A549 (cell line): ENCODE data around the gene SMARCA4. TPM values are rescaled to one million over a fixed set of nuclear protein-coding genes. Genes with fewer than 3 reads are reported as not detected.
A peak's percentile ranks its signal among the peaks of the same experiment; 100 is the strongest.

ENCODE experiments used
- ATAC-seq, 2 experiments: fragments of 200-7000 bp in 1 of 2; fragments of >200 bp in 1 of 2; cut with Nextera tagmentation in 1 of 2; cut with Tn5 transposase in 1 of 2; 3 replicates each; pipeline versions ENCODE4 v1.8.0 to v1.9.1; 2018 to 2020; ENCODE audit warnings: mild to moderate bottlenecking in 1 of 2, moderate library complexity in 1 of 2
- CTCF ChIA-PET: fragments of 300-600 bp; sonication (Branson Sonifier 250); formaldehyde crosslinking; extraction: SDS; loops from one replicate; lab custom pipeline; 2021; ENCODE audit warnings: antibody characterized with exemption, inconsistent platforms; lab: Yijun Ruan, JAX
- POLR2A ChIA-PET: fragments of 350-600 bp; formaldehyde crosslinking; extraction: SDS; loops from one replicate; lab custom pipeline; 2021; ENCODE audit warnings: antibody characterized with exemption, inconsistent platforms; lab: Yijun Ruan, JAX
- DNase-seq, 2 experiments: peaks; one replicate each; pipeline versions ENCODE4 v3.0.0 to v3.0.0-alpha.2; 2011 to 2016; ENCODE audit warnings: low read depth in 1 of 2, low spot score in 1 of 2
- FAIRE-seq: peaks from 2 replicates; lab custom pipeline; 2011; peaks lifted over from hg19 to GRCh38; lab: Jason Lieb, UNC
- H3K27ac ChIP-seq, 2 experiments: fragments of >200 bp; sonication (Bioruptor Twin); formaldehyde crosslinking; 3 replicates each; pipeline ENCODE4 v1.5.1; 2016 to 2017
- H3K4me1 ChIP-seq: fragments of >200 bp; sonication (Bioruptor Twin); formaldehyde crosslinking; 3 replicates; pipeline ENCODE4 v1.6.1; 2016
- H3K4me2 ChIP-seq: fragments of >200 bp; sonication (Bioruptor Twin); formaldehyde crosslinking; 3 replicates; pipeline ENCODE4 v1.6.1; 2016
- H3K4me3 ChIP-seq: fragments of >200 bp; sonication (Bioruptor Twin); formaldehyde crosslinking; 3 replicates; pipeline ENCODE4 v1.5.1; 2016
- H3K9me3 ChIP-seq: fragments of >200 bp; sonication (Bioruptor Twin); formaldehyde crosslinking; 3 replicates; pipeline ENCODE4 v1.6.1; 2016
- CBX8 ChIP-seq: fragments of 200-600 bp; sonication (generic); IDR thresholded peaks from 2 replicates; pipeline ENCODE4 v1.6.1; 2016
- CEBPB ChIP-seq, 2 experiments: fragments of >200 bp in 1 of 2; sonication (Bioruptor Twin) in 1 of 2; formaldehyde crosslinking in 1 of 2; IDR thresholded peaks; 2 replicates each; pipeline ENCODE4 v1.6.1; 2012 to 2016
- CHD2 ChIP-seq: fragments of 150-350 bp; IDR thresholded peaks from 2 replicates; pipeline ENCODE4 v1.6.1; 2014; ENCODE audit warnings: low read length; ENCODE audit not compliant: partially characterized antibody
- E2F6 ChIP-seq: IDR thresholded peaks from 2 replicates; pipeline ENCODE4 v1.6.1; 2012; ENCODE audit warnings: low read depth, borderline replicate concordance
- EHF ChIP-seq: fragments of 250-450 bp; sonication (Bioruptor Pico); IDR thresholded peaks from 2 replicates; pipeline ENCODE4 v1.5.0; 2020; ENCODE audit warnings: mild to moderate bottlenecking
- ELK1 ChIP-seq: fragments of 150-350 bp; IDR thresholded peaks from 2 replicates; pipeline ENCODE4 v1.6.1; 2014; ENCODE audit warnings: low read depth, mild to moderate bottlenecking, low read length
- FOSB ChIP-seq: fragments of 250-450 bp; sonication (Bioruptor Pico); IDR thresholded peaks from 2 replicates; pipeline ENCODE4 v1.5.0; 2020; ENCODE audit warnings: mild to moderate bottlenecking, moderate library complexity
- FOSL2 ChIP-seq, 2 experiments: fragments of 450-650 bp in 1 of 2; fragments of >200 bp in 1 of 2; sonication (Bioruptor Twin) in 1 of 2; formaldehyde crosslinking; IDR thresholded peaks; 2 replicates each; pipeline versions ENCODE4 v1.5.0 to v1.6.1; 2016 to 2020; ENCODE audit warnings: mild to moderate bottlenecking in 1 of 2, moderate library complexity in 1 of 2
- FOXS1 ChIP-seq: fragments of 250-450 bp; sonication (Bioruptor Pico); IDR thresholded peaks from 2 replicates; pipeline ENCODE4 v1.5.0; 2020; ENCODE audit warnings: mild to moderate bottlenecking, moderate library complexity
- HDAC2 ChIP-seq: fragments of 200-600 bp; sonication (generic); IDR thresholded peaks from 2 replicates; pipeline ENCODE4 v1.6.1; 2016
- HES2 ChIP-seq: fragments of >200 bp; sonication (Bioruptor Twin); formaldehyde crosslinking; IDR thresholded peaks from 2 replicates; pipeline ENCODE4 v1.6.1; 2016
- HOXA7 ChIP-seq: fragments of 250-450 bp; sonication (Bioruptor Pico); IDR thresholded peaks from 2 replicates; pipeline ENCODE4 v1.5.0; 2020; ENCODE audit warnings: mild to moderate bottlenecking, moderate library complexity
- JUNB ChIP-seq: fragments of >200 bp; sonication (Bioruptor Twin); formaldehyde crosslinking; IDR thresholded peaks from 2 replicates; pipeline ENCODE4 v1.6.1; 2016
- KDM1A ChIP-seq: fragments of 200-600 bp; sonication (generic); IDR thresholded peaks from 2 replicates; pipeline ENCODE4 v1.6.1; 2016; ENCODE audit warnings: low read depth, mild to moderate bottlenecking
- MAFK ChIP-seq: fragments of 450-650 bp; IDR thresholded peaks from 2 replicates; pipeline ENCODE4 v1.6.1; 2014; ENCODE audit not compliant: partially characterized antibody
- NR3C1 ChIP-seq: fragments of >200 bp; sonication (Bioruptor Twin); formaldehyde crosslinking; IDR thresholded peaks from 3 replicates; pipeline ENCODE4 v1.6.1; 2017
- POLR2A ChIP-seq: IDR thresholded peaks from 2 replicates; pipeline ENCODE4 v1.6.1; 2012; ENCODE audit warnings: mild to moderate bottlenecking, low read length
- POLR2AphosphoS2 ChIP-seq: conservative IDR thresholded peaks from 2 replicates; pipeline ENCODE4 v1.6.1; 2012; ENCODE audit warnings: low read length, improper control_type of control experiment, inconsistent platforms
- RAD21 ChIP-seq, 2 experiments: fragments of >200 bp in 1 of 2; sonication (Bioruptor Twin) in 1 of 2; formaldehyde crosslinking in 1 of 2; IDR thresholded peaks in 1 of 2; conservative IDR thresholded peaks in 1 of 2; 2 replicates in 1 of 2; 3 replicates in 1 of 2; pipeline ENCODE4 v1.6.1; 2012 to 2018; ENCODE audit warnings: inconsistent platforms in 1 of 2
- RARB ChIP-seq: fragments of 250-450 bp; sonication (Bioruptor Pico); IDR thresholded peaks from 2 replicates; pipeline ENCODE4 v1.8.0; 2021; ENCODE audit warnings: mild to moderate bottlenecking, moderate library complexity
- REST ChIP-seq: fragments of 200-600 bp; sonication (generic); IDR thresholded peaks from 2 replicates; pipeline ENCODE4 v1.6.1; 2016; ENCODE audit warnings: antibody characterized with exemption, mild to moderate bottlenecking, moderate library complexity
- SMC3 ChIP-seq: fragments of >200 bp; sonication (Bioruptor Twin); formaldehyde crosslinking; IDR thresholded peaks from 3 replicates; pipeline ENCODE4 v1.6.1; 2018; ENCODE audit warnings: inconsistent platforms
- SREBF2 ChIP-seq: fragments of 450-650 bp; IDR thresholded peaks from 2 replicates; pipeline ENCODE4 v1.6.1; 2014; ENCODE audit warnings: mild to moderate bottlenecking, moderate library complexity
- TP53 ChIP-seq: fragments of 250-450 bp; sonication (Bioruptor Pico); IDR thresholded peaks from 2 replicates; pipeline ENCODE4 v1.5.0; 2021; ENCODE audit warnings: mild to moderate bottlenecking, moderate library complexity
- USF2 ChIP-seq: fragments of 450-650 bp; IDR thresholded peaks from 2 replicates; pipeline ENCODE4 v1.6.1; 2014; ENCODE audit warnings: antibody characterized with exemption
- ZC3H11A ChIP-seq: fragments of 450-650 bp; IDR thresholded peaks from 2 replicates; pipeline ENCODE4 v1.6.1; 2014; ENCODE audit warnings: antibody characterized with exemption, mild to moderate bottlenecking
- ZFP36 ChIP-seq: fragments of 450-650 bp; IDR thresholded peaks from 2 replicates; pipeline ENCODE4 v1.6.1; 2014; ENCODE audit warnings: borderline replicate concordance; ENCODE audit not compliant: partially characterized antibody
- ZSCAN20 ChIP-seq: fragments of 250-450 bp; sonication (Bioruptor Pico); IDR thresholded peaks from 2 replicates; pipeline ENCODE4 v1.8.0; 2022; ENCODE audit warnings: mild to moderate bottlenecking, moderate library complexity
- whole genome bisulfite sequencing: methylation state at CpG from one replicate; pipeline ENCODE4 v1.1.6; 2017; ENCODE audit errors: missing lambda C conversion rate; 5-methylcytosine and 5-hydroxymethylcytosine counted together
- polyA plus RNA-seq, 4 experiments: library from polyadenylated mRNA; depleted of rRNA in 3 of 4; stranded (reverse); fragments of >200 nt; fragmentation: RNase III in 1 of 4; extraction: RNeasy Plus Mini Kit Qiagen cat#74134 plus additional on column Dnase treatment in 1 of 4; gene quantifications; 2 replicates in 3 of 4; 3 replicates in 1 of 4; pipeline ENCODE4 v1.2.3, GENCODE V29; 2011 to 2017

The SMARCA4 gene
- polyA plus RNA-seq, 2 of the 4 experiments (the other 2 are of a cell fraction), result 8.1 to 11.9 TPM

GRCh38 chr19:10911579-10912363, 49.1 kb upstream of the SMARCA4 start:
- no peak for TF ChIP-seq USF2
- TF ChIP-seq CEBPB (IDR thresholded peaks at IDR 0.05), result no peak
- TF ChIP-seq ZFP36, result no peak
- TF ChIP-seq HOXA7 (CRISPR knock-in tag), result no peak
- TF ChIP-seq CHD2, result no peak
- no peak for TF ChIP-seq NR3C1
- no peak for TF ChIP-seq SREBF2
- TF ChIP-seq MAFK, result no peak
- TF ChIP-seq FOSL2 (IDR thresholded peaks at IDR 0.05), result no peak
- TF ChIP-seq FOSL2 (CRISPR knock-in tag; IDR thresholded peaks at IDR 0.05), result no peak
- TF ChIP-seq, all 56 proteins: peak for 0
- Histone ChIP-seq H3K4me1 (peaks cover 7% of the 10 kb centered on the region; the same call in 2 of the 3 replicates), H3K27ac (peak overlapping the region in 1 of 2 experiments; percentile 24; a peak in 1 of 6 replicates), H3K4me3 (no peak overlapping the region), H3K9me3 (no peaks in the 10 kb centered on the region), H3K4me2 (no peak overlapping the region)
- ChIA-PET CTCF (interaction anchor here (0.6 to 1.5 kb wide), 6 partner anchors 22 to 195 kb away, joined by 3 to 4 read pairs (median 3); no protein-coding TSS in a partner anchor), POLR2A (no interaction called here)
- WGBS, result 98% methylated on average over 20 of the region's 31 CpGs
- DNase-seq (no peak), ATAC-seq (no peak), FAIRE-seq (no peak)

GRCh38 chr19:10912619-10913018, 48.2 kb upstream of the SMARCA4 start:
- Histone ChIP-seq H3K27ac (no peak overlapping the region), H3K4me2 (no peak overlapping the region), H3K4me3 (no peak overlapping the region)
- CTCF ChIA-PET, result interaction anchor here (0.6 to 1.5 kb wide), 6 partner anchors 22 to 196 kb away, joined by 3 to 4 read pairs (median 3); no protein-coding TSS in a partner anchor
- POLR2A ChIA-PET, result no interaction called here
- WGBS, result 86% methylated on average over 14 of the region's 18 CpGs
- no peak for FAIRE-seq
- no peak for TF ChIP-seq JUNB
- TF ChIP-seq TP53, result no peak
- TF ChIP-seq CHD2, result no peak
- TF ChIP-seq POLR2A, result no peak
- no peak for TF ChIP-seq RAD21 (conservative IDR thresholded peaks at IDR 0.05 in 1 of 2, IDR thresholded peaks at IDR 0.05 in 1 of 2)
- TF ChIP-seq POLR2AphosphoS2, result no peak
- TF ChIP-seq EHF (CRISPR knock-in tag), result no peak
- no peak for TF ChIP-seq KDM1A
- TF ChIP-seq ZSCAN20 (CRISPR knock-in tag), result no peak
- TF ChIP-seq, all 56 proteins: peak for 0
- DNase-seq (no peak), ATAC-seq (no peak)
- H3K4me1 ChIP-seq, result peaks cover 7% of the 10 kb centered on the region; the same call in 2 of the 3 replicates
- H3K9me3 ChIP-seq, result no peaks in the 10 kb centered on the region

- POLR2A ChIA-PET, result no interaction called here
- no CpG with 5 or more reads among the region's 24 CpGs for WGBS
- FAIRE-seq (no peak), DNase-seq (no peak), ATAC-seq (no peak)
- no peak overlapping the region for H3K4me3 ChIP-seq
- CTCF ChIA-PET, result interaction anchor here (0.7 to 1.5 kb wide), 3 partner anchors 43 to 197 kb away, joined by 3 to 4 read pairs (median 4); partner anchors contain the start of gene CARM1
- H3K4me1 ChIP-seq, result peaks cover 7% of the 10 kb centered on the region; the same call in 2 of the 3 replicates
- no peak overlapping the region for H3K27ac ChIP-seq
- H3K9me3 ChIP-seq, result no peaks in the 10 kb centered on the region
- H3K4me2 ChIP-seq, result no peak overlapping the region
- TF ChIP-seq E2F6, result no peak
- no peak for TF ChIP-seq ZC3H11A
- no peak for TF ChIP-seq FOXS1
- no peak for TF ChIP-seq REST
- no peak for TF ChIP-seq ZFP36
- TF ChIP-seq HES2, result no peak
- TF ChIP-seq RARB (CRISPR knock-in tag), result no peak
- no peak for TF ChIP-seq EHF (CRISPR knock-in tag)
- TF ChIP-seq CBX8, result no peak
- TF ChIP-seq HDAC2, result no peak
- TF ChIP-seq ELK1, result no peak
- no peak for TF ChIP-seq FOSB (CRISPR knock-in tag)
- TF ChIP-seq SMC3, result no peak
Observed at GRCh38 chr19:10913716-10914340, 47.0 kb upstream of the SMARCA4 start.
